ENCODE data around the gene TCFL5.

The TCFL5 gene

GRCh38 chr20:62900692-62901584 is 39.3 kb upstream of the TCFL5 start:
- no peak for DNase-seq (ENCODE audit: low spot score in 2 of 2)
- Histone ChIP-seq H3K36me3 (replicated peaks) (peaks cover 63% of the 10 kb centered on the region), H3K4me1 (no peaks in the 10 kb centered on the region), H3K4me3 (no peak overlapping the region), H3K9me3 (no peaks in the 10 kb centered on the region), H3K27me3 (ENCODE audit: low read depth) (no peaks in the 10 kb centered on the region)
- in situ Hi-C loops (cut with MboI; ENCODE audit: low sequenced_read_pairs): loop anchor here (10.0 kb wide), 1 partner anchor 104 kb away; the partner anchor contains the start of gene BHLHE23

- in situ Hi-C loops (cut with MboI; ENCODE audit: low sequenced_read_pairs): loop anchor here (10.0 kb wide), 1 partner anchor 105 kb away; the partner anchor contains the start of gene BHLHE23
- H3K9me3 ChIP-seq: no peaks in the 10 kb centered on the region
- no peaks in the 10 kb centered on the region for H3K4me1 ChIP-seq
- H3K4me3 ChIP-seq: no peak overlapping the region
- peaks cover 63% of the 10 kb centered on the region for H3K36me3 ChIP-seq (replicated peaks)
- DNase-seq (ENCODE audit: low spot score in 2 of 2): peak; percentile 61 to 83
- H3K27me3 ChIP-seq (ENCODE audit: low read depth): no peaks in the 10 kb centered on the region
Observed at GRCh38 chr20:62900052-62900691, 38.5 kb upstream of the TCFL5 start.

GRCh38 chr20:62899633-62900051 is 38.0 kb upstream of the TCFL5 start:
- H3K9me3 ChIP-seq: no peaks in the 10 kb centered on the region
- peaks cover 63% of the 10 kb centered on the region for H3K36me3 ChIP-seq (replicated peaks)
- in situ Hi-C loops (cut with MboI; ENCODE audit: low sequenced_read_pairs): loop anchor here (10.0 kb wide), 1 partner anchor 105 kb away; the partner anchor contains the start of gene BHLHE23
- H3K4me1 ChIP-seq: no peaks in the 10 kb centered on the region
- no peak for DNase-seq (ENCODE audit: low spot score in 2 of 2)
- H3K27me3 ChIP-seq (ENCODE audit: low read depth): no peaks in the 10 kb centered on the region
- no peak overlapping the region for H3K4me3 ChIP-seq

- Histone ChIP-seq H3K4me1 (no peaks in the 10 kb centered on the region), H3K9me3 (no peaks in the 10 kb centered on the region), H3K4me3 (no peak overlapping the region), H3K27me3 (ENCODE audit: low read depth) (no peaks in the 10 kb centered on the region), H3K36me3 (replicated peaks) (peaks cover 63% of the 10 kb centered on the region)
- DNase-seq (ENCODE audit: low spot score in 2 of 2): no peak
- in situ Hi-C loops (cut with MboI; ENCODE audit: low sequenced_read_pairs): no loop called here
Observed at GRCh38 chr20:62898970-62899632, 37.5 kb upstream of the TCFL5 start.

- peaks cover 63% of the 10 kb centered on the region for H3K36me3 ChIP-seq (replicated peaks)
- no peaks in the 10 kb centered on the region for H3K9me3 ChIP-seq
- DNase-seq (ENCODE audit: low spot score in 2 of 2): no peak
- in situ Hi-C loops (cut with MboI; ENCODE audit: low sequenced_read_pairs): no loop called here
- H3K27me3 ChIP-seq (ENCODE audit: low read depth): no peaks in the 10 kb centered on the region
- H3K4me3 ChIP-seq: no peak overlapping the region
- no peaks in the 10 kb centered on the region for H3K4me1 ChIP-seq
Observed at GRCh38 chr20:62898093-62898964, 36.7 kb upstream of the TCFL5 start.

- H3K4me1 ChIP-seq: no peaks in the 10 kb centered on the region
- H3K9me3 ChIP-seq: no peaks in the 10 kb centered on the region
- H3K27me3 ChIP-seq (ENCODE audit: low read depth): no peaks in the 10 kb centered on the region
- DNase-seq (ENCODE audit: low spot score in 2 of 2): no peak
- no peak overlapping the region for H3K4me3 ChIP-seq
- in situ Hi-C loops (cut with MboI; ENCODE audit: low sequenced_read_pairs): no loop called here
- H3K36me3 ChIP-seq (replicated peaks): peaks cover 62% of the 10 kb centered on the region
Observed at GRCh38 chr20:62897666-62898065, 36.0 kb upstream of the TCFL5 start.

- Histone ChIP-seq H3K4me3 (no peak overlapping the region), H3K9me3 (no peaks in the 10 kb centered on the region), H3K4me1 (no peaks in the 10 kb centered on the region), H3K36me3 (replicated peaks) (peaks cover 62% of the 10 kb centered on the region), H3K27me3 (ENCODE audit: low read depth) (no peaks in the 10 kb centered on the region)
- no peak for DNase-seq (ENCODE audit: low spot score in 2 of 2)
- in situ Hi-C loops (cut with MboI; ENCODE audit: low sequenced_read_pairs): no loop called here
Observed at GRCh38 chr20:62896526-62896925, 34.9 kb upstream of the TCFL5 start.

- Histone ChIP-seq H3K4me3 (no peak overlapping the region), H3K27me3 (ENCODE audit: low read depth) (no peaks in the 10 kb centered on the region), H3K36me3 (replicated peaks) (peaks cover 66% of the 10 kb centered on the region), H3K9me3 (no peaks in the 10 kb centered on the region), H3K4me1 (no peaks in the 10 kb centered on the region)
- in situ Hi-C loops (cut with MboI; ENCODE audit: low sequenced_read_pairs): no loop called here
- DNase-seq (ENCODE audit: low spot score in 2 of 2): no peak
Observed at GRCh38 chr20:62895539-62895938, 33.9 kb upstream of the TCFL5 start.

GRCh38 chr20:62894261-62894660 is 32.6 kb upstream of the TCFL5 start:
- Histone ChIP-seq H3K36me3 (replicated peaks) (peaks cover 78% of the 10 kb centered on the region), H3K27me3 (ENCODE audit: low read depth) (no peaks in the 10 kb centered on the region), H3K4me3 (no peak overlapping the region), H3K4me1 (no peaks in the 10 kb centered on the region), H3K9me3 (no peaks in the 10 kb centered on the region)
- no peak for DNase-seq (ENCODE audit: low spot score in 2 of 2)
- in situ Hi-C loops (cut with MboI; ENCODE audit: low sequenced_read_pairs): no loop called here

GRCh38 chr20:62893700-62894099 is 32.1 kb upstream of the TCFL5 start:
- Histone ChIP-seq H3K4me1 (no peaks in the 10 kb centered on the region), H3K36me3 (replicated peaks) (peaks cover 84% of the 10 kb centered on the region), H3K9me3 (no peaks in the 10 kb centered on the region), H3K4me3 (no peak overlapping the region), H3K27me3 (ENCODE audit: low read depth) (no peaks in the 10 kb centered on the region)
- DNase-seq (ENCODE audit: low spot score in 2 of 2): no peak
- in situ Hi-C loops (cut with MboI; ENCODE audit: low sequenced_read_pairs): no loop called here

GRCh38 chr20:62892348-62893304 is 31.0 kb upstream of the TCFL5 start:
- Histone ChIP-seq H3K9me3 (no peaks in the 10 kb centered on the region), H3K36me3 (replicated peaks) (peaks cover 95% of the 10 kb centered on the region), H3K4me3 (no peak overlapping the region), H3K27me3 (ENCODE audit: low read depth) (no peaks in the 10 kb centered on the region), H3K4me1 (no peaks in the 10 kb centered on the region)
- DNase-seq (ENCODE audit: low spot score in 2 of 2): no peak
- in situ Hi-C loops (cut with MboI; ENCODE audit: low sequenced_read_pairs): no loop called here

GRCh38 chr20:62891111-62891510 is 29.5 kb upstream of the TCFL5 start:
- in situ Hi-C loops (cut with MboI; ENCODE audit: low sequenced_read_pairs): no loop called here
- Histone ChIP-seq H3K4me3 (no peak overlapping the region), H3K27me3 (ENCODE audit: low read depth) (no peaks in the 10 kb centered on the region), H3K4me1 (no peaks in the 10 kb centered on the region), H3K36me3 (replicated peaks) (peaks cover 91% of the 10 kb centered on the region), H3K9me3 (no peaks in the 10 kb centered on the region)
- no peak for DNase-seq (ENCODE audit: low spot score in 2 of 2)
